Activated CD4-positive, alpha-beta T cell treated with anti-CD3 and anti-CD28 coated beads, Interleukin-2, amount 50 U/mL, for 4 hours (primary cell): ENCODE results near the gene SELENOO.
"Not testable (repeated sequence)": the region's sequence is repeated elsewhere in the genome, so short reads cannot be mapped to it uniquely, and the experiment has no call there.

Experiments used
- DNase-seq, 2 experiments: peaks; one replicate each; pipeline ENCODE4 v3.0.0-alpha.2; 2020

SELENOO gene

DNA sequence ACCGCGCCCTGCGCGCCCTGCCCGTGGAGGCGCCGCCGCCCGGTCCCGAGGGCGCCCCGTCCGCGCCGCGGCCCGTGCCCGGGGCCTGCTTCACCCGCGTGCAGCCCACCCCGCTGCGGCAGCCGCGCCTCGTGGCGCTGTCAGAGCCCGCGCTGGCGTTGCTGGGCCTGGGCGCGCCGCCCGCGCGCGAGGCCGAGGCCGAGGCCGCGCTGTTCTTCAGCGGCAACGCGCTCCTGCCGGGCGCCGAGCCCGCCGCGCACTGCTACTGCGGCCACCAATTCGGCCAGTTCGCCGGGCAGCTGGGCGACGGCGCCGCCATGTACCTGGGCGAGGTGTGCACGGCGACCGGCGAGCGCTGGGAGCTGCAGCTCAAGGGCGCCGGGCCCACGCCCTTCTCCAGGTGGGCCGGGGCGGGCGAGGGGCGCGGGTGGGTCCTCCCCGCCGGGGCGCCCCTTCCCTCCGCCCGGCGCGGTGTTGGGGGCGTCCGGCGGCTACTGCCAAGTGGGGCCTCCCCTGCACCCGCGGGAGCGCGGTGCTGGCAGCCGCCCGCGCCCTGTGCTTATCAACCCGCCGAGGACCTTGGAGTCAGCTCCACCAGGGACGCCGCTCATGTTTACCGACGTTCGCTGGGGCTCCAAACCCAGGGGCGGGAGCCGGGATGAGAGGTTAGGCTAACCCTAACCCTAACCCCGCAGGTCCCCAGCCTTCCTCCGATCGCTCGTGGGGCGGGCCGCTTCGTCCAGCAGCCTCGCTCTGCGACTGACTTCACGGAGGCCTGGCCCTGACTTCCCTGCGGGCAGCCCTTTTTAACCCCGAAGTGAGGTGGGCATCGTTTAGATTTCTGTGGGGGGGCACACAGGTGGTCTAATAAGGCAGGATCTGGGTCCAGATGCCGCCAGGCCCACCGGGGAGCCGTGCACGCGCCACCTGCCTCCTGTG is 649 bp downstream of the SELENOO start:
- DNase-seq, result no peak

DNA sequence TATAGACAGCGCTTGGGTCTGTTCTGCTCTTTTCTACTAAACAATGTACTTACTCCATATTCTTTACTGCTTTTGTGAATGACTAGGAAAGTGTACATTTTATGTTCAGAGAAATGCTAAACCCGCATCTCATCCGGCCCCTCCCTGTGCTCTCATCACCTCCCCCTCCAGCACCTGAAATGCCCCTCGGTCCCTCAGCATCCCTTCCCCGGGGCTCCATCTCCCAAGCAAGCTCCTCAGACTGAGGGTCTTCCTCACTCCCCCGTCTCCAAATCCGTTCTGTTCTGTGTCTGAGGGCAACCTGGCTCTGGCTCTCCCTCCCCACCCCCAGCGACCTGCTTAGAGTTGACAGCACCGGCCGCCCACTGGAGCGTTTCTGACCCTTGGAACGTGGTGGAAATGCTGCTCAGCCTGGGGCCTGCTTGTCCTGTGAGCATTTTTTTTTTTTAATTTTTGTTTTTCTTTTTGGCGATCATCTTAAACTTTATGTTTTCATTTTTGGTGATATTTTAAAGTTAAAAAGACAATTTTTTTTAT is 1.4 kb downstream of the SELENOO start:
- no peak for DNase-seq

DNA sequence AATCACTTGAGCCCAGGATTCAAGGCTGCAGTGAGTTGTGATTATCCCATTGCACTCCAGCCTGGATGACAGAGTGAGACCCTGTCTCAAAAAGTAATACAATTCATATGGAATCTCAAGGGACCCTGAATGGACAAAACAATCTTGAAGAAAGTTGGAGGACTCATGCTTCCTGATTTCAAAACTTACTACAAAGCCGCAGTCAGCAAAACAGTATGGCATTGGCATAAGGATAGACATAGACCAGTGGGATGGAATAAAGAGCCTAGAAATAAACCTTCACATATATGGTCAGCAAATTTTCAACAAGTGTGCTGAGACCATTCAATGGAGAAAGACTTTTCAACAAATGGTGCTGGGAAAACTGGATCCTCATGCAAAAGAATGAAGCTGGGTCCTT is 2.5 kb downstream of the SELENOO start:
- no peak for DNase-seq

DNA sequence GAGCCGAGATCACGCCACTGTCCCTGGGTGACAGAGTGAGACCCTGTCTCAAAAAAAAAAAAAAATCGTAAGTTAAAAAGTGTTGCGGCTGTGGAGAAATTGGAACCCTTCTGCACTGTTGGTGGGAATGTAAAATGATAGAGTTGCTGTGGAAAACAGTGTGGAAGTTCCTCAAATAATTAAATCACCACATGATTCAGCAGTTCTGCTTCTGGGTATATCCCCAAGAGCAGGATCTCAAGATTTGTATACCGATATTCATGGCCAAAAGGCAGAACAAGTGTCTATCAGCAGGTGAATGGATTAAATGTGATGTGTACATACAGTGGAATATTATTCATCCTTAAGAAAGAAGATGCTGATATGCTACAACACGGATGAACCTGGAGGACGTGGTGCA is 3.8 kb downstream of the SELENOO start:
- no peak for DNase-seq

DNA sequence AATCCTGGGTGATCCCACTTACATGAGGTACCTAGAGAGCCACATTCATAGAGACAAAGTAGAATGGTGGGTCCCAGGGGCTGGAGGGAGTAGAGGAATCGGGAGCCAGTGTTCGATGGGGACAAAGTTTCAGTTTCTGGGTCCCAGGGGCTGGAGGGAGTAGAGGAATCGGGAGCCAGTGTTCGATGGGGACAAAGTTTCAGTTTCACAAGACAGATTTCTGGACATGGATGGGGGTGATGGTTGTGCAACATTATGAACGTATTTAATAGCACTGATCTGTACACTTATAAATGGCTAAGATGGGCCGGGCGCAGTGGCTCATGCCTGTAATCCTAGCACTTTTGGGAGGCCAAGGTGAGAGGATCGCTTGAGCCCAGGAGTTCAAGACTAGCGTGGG is 4.2 kb downstream of the SELENOO start:
- DNase-seq, result not testable (repeated sequence)

DNA sequence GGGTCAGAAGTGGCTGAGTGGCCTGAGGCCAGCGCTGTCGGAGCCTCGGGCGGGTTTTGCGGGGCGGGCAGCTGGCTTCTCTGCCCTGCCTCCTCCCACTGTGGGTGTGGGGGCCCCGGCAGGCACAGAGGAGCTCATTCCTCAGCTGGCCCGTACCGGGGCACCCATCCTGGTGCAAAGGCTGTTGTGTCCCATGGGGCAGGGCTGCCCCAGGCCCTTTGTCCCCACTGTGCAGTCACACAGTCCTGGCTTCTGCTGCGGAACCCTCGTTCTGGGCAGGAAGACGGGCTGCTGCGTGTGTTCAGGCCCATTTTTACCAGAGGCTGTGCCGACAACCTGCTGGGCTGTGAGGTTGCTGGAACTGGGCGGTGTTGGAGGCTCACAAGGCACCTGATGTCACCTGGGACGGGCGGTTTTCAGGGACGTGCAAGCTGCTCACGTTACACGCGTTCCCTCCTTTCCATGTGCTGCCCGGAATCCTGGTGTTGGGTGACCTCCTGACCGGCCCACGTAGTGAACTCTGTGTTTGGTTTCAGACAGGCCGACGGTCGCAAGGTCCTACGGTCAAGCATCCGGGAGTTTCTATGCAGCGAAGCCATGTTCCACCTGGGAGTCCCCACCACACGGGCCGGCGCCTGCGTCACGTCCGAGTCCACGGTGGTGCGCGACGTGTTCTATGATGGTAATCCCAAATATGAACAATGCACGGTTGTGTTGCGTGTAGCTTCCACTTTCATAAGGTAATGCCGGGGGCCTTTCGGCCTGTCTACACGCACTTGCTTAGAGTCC is 5.2 kb downstream of the SELENOO start:
- no peak for DNase-seq

DNA sequence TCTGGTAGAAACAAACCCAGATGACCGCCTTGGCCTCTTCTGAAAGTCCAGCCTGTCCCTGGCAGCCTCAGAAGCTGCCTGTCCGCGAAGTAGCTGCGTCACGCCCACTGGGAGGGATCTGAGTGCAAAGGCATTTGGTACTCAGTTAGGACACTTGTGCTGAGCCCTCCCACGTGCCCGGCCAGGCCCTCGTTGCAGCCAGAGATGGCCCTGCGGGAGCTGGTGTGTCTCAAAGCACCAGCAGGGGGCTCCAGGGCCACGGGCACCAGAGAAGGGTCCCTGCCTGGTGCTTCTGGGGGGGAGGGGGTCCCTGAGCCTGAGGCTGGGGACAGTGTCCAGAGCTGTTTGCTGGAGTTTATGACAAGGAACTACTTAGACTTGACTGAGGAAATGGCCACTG is 5.8 kb downstream of the SELENOO start:
- DNase-seq, result no peak

DNA sequence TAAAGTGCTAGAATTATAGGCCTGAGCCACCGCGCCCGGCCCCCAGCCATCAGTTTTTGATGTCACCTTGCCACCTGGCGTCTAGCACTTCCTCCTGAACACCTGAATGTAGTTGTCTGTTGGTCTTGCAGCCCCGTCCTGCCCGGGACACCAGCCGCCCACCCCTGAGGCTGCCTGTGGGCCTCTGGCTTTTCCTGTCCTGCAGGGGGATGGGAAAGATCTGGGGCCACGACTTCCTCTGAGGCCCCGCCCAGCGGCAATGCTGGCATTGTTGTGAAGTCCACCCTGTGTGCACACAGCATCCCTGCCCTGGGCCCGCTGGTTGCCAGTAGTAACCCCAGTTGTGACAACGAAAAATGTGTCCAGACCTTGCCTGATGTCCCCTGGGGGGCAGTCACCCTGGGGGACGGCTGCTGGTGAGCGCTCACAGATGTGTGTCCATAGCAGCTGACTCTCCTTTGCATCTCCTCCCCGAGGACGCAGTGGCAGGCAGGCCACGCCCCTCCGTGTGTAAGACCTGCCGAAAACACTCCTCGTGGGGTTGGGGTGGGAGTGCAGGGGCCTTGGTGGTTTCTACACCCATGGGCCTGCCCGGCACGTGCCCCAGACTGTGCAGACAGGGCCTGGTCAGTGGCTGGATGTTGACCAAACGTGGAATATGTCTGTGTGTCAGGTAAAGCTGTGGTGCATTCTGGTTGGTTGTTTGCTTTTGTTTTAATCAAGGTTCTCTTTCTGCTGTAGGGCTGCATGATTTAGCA is 6.8 kb downstream of the SELENOO start:
- no peak for DNase-seq

DNA sequence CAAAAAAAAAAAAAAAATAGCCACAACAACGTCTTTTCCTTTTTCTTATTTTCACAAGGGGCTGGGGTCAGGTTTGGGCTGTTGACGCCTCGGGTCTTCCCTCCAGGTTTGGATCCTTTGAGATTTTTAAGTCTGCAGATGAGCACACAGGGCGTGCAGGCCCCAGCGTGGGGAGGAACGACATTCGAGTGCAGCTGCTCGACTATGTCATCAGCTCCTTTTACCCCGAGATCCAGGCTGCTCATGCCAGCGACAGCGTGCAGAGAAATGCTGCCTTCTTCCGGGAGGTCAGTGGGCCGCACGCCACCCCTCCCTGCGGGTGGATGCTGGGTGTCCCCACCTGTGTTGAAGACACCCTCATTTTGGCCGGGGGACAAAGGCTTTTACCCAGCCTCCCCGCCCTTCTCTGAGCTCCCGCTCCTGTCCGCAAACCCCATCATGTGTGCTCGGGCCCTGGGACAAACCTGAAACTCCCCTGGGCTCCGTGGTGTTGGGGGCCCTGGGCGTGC is 7.7 kb downstream of the SELENOO start:
- DNase-seq, result no peak

DNA sequence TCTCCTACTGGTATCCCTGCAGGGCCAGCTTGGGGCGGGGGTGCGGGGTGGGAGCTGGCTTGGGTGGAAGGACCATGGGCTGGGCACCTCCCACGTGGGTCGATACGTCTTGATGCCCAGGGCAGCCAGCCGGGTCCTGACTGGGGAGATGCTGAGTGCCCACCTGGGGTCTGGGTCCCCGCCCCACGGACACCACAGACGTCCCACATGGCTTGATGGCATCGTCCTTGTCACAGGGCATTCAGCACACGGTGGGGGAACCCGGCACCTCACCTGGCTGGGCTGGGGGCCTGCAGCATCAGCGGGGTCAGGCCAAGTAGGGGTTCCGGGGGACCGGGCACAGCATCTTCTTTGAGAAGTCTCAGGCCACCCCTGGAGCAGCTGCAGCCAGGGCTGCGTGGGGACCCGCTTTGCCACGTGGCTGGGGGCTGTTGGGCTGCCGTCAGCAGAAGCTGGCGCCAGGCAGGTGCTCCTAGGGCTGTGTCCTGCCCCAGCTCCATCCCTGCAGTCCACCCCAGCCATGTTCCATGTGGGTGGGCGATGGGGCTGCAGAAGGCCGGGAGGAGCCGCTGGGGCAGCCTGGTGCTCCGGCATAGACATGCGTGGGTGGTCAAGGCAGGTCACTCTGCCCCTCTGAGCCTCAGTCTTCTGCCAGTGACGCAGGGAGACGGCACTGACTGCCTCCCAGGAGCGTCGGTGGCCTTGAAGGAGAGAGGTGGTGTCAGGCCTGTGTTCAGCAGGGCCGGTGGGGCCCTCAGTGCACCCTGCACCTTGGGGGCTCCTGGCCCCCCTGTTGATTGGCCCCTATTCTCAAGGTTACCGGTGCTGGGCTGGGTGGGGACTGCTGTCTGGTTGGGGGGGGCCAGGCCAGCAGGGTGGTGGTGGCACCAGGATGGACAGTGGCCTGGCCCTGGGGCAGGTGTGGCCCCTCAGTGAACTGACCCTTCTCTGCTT is 8.4 kb downstream of the SELENOO start:
- DNase-seq, result no peak

DNA sequence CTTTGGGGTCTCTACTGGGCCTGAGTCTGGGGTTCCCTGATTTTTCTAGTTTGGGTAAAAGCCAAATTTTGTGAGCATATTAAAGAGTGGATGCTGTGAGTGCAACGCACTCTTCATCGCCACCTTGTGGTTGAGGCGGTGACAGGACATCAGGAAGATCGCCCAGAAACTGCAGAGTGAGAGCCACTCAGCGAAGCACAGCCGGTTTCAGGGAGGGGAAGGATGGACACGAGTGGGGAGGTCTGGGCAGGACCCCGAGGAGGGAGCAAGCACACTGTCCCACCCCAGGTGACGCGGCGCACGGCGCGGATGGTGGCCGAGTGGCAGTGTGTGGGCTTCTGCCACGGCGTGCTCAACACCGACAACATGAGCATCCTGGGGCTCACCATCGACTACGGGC is 9.1 kb downstream of the SELENOO start:
- peak; percentile 66 to 68 for DNase-seq

DNA sequence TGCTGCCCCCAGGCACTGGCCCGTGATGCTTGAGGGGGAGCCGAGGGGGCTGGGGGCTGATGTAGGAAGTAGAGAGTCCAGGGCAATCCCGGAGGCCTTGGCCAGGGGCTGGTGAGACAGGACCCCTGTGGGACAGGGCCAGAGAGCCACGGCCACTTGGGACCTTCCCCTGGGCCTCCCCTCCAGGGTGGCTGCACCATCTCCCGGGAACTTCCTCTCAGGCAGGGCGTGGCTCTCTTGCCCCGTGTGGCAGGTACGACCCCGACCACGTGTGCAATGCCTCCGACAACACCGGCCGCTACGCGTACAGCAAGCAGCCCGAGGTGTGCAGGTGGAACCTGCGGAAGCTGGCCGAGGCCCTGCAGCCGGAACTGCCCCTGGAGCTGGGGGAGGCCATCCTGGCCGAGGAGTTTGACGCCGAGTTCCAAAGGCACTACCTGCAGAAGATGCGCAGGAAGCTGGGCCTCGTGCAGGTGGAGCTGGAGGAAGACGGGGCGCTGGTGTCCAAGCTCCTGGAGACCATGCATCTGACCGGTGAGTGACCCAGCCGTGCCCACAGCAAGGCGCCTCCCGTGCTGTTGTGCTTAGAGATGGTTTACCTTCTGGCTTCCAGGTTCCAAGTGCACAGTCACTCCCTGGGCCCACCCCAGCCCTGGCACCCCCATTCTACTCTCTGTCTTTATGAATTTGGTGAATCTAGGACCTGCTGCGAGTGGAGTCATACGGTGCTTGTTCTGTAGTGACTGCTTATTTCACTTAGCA is 9.7 kb downstream of the SELENOO start:
- no peak for DNase-seq

DNA sequence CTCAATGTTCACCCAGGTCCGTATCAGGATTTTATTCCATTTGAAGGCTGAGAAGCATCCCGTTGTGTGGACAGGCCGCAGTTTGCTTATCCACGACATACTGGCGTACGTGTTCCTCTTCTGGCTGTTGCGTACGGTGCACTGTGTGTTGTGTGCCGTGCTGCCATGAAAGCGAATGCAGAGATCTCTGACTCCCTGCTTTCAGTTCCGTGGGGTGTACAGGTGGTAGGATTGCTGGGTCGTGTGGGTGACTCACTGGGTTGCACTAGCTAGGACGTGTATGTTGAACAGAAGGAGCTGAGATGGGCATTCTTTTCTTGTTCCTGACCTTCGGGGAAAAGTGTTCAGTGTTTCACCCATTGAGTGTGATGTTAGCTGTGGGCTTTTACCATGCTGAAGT is 10.3 kb downstream of the SELENOO start:
- DNase-seq, result no peak

DNA sequence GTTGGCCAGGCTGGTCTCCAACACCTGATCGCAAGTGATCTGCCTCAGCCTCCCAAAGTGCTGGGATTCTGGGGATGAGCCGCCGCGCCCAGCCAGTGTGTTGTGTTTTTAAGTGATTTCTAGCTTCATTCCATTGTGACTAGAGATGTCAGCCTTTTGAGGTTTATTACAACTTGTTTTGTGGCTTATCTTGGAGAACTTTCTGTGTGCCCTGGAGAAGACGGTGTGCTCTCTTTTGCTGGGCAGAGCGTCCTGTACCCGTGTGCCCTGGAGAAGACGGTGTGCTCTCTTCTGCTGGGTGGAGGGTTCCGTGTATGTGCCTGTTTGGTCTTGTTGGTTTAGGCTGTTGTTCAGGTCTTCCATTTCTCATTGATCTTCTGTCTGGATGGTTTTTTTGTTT is 12.5 kb downstream of the SELENOO start:
- DNase-seq, result no peak

DNA sequence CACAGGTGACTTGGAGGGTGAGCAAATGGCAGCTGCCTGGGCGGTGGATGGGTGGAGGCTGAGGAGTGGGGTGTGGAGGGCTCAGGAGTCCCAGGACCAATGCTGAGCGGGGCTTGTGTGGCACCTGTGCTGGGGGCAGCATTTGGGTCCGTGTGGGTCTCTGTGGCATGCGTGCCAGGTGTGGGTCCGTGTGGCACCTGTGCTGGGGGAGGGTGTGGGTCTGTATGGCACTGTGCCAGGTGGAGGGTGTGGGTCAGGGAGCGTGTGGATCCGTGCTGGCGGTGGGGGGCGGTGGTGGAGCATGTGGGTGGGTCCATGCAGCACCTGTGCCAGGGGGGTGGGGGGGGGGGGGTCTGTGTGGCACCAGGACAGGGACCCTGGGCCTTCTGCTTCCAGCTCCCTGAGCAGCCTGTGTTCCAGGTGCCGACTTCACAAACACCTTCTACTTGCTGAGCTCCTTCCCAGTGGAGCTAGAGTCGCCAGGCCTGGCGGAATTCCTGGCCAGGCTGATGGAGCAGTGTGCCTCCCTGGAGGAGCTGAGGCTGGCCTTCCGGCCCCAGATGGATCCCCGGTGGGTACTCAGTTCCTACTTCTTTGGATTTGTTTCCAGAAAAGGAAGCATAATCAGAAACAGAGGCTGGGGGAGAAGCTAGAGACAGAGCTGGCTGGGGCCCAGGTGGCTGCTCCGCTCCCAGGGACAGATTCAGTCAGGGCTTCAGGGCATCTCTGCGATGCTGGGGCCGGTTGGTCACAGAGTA is 14.7 kb downstream of the SELENOO start:
- no peak for DNase-seq

DNA sequence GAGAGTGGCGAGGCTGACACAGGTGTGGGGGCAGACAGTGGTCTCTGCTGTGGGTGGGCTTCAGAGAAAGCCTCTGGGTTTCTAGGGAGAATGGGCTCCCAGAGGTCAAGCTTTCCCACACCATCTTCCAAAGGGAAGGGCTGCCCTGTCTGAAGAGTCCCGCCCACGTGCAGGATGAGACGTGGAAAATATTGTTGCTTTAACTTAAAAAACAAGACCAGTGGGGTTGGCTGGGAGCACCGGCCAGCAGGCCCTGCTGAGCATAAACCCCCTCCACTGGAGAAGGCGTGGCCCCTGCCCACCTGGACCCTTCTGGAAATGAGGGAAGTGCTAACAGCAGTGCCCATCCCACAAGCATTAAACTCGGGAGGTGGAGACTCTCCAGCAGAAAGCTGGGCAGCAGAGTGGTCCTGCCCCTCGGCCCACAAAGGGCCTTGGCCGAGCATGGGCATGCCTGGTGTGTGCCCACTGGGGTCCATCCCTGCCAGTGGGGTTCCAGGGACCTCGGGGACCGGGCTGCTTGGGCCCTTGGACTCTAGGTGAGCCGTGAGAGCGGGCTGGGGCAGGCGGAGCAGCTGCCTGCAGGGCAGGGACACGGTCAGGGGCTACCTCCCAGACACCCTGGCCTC is 15.4 kb downstream of the SELENOO start:
- DNase-seq, result no peak

DNA sequence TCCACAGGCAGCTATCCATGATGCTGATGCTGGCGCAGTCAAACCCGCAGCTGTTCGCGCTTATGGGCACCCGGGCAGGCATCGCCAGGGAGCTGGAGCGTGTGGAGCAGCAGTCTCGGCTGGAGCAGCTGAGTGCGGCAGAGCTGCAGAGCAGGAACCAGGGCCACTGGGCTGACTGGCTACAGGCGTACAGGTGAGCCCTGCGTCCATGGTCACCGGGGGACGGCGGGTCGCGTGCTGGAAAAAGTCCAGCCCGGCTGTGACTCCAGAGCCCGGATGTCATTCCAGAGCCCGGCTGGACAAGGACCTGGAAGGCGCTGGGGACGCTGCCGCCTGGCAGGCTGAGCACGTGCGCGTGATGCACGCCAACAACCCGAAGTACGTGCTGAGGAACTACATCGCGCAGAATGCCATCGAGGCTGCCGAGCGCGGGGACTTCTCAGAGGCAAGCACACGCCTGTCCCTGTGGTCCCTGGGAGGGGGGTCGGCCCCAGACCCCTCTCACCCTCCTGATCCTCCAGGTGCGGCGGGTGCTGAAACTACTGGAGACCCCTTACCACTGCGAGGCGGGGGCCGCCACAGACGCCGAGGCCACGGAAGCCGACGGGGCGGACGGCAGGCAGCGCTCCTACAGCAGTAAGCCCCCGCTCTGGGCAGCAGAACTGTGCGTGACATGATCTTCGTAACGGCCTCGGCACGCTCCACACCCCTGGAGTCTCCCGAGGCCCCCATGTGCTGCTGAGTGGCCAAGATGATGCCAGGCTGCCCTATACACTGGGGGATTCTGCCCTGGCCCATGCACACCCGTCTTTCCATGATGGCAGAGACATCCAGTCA is 16.1 kb downstream of the SELENOO start:
- no peak for DNase-seq

DNA sequence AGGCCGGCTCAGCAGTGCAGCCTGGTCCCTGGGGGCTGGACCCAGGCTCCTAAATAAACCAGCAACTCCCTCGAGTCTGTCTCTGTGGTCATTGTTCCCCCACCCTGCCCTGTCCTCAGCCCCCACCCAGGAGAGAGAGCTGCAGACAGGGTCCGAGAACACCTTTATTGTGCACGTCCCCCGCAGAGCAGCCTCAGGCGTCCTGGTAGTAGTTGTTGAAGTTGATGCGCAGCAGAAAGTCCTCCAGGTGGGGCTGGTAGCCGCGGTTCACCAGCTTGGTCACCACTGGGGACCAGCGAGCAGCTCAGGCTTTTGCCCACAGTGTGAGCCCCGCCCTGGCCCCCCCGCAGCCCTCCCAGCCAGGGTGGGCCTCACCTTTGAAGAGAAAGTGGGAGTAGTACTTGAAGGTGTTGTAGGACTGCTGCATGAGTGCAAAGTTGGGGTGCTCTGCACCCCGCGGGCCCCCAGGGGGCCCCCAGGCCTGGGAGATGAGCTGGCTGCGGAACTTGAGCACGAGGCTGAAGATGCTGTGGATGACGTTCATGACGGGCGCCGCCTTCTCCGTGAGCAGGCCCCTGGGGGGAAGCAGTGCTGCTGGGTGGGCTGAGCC is 16.8 kb downstream of the SELENOO start:
- DNase-seq, result no peak
